Stimulated activated naive CD8-positive, alpha-beta T cell treated with anti-CD3 and anti-CD28 coated beads, Interleukin-15, Interleukin-2, amounts not matched to agents 100 U/mL and 50 U/mL, for 24 hours (primary cell): ENCODE measurements around the gene APOBEC3B.
A peak's percentile ranks its signal among the peaks of the same experiment; 100 is the strongest.
"Not testable (repeated sequence)": the region's sequence is repeated elsewhere in the genome, so short reads cannot be mapped to it uniquely, and the experiment has no call there.

Experiments used
- ATAC-seq: fragments of 150-1000 bp; cut with Tn5 transposase; one replicate; pipeline ENCODE4 v1.10.0; 2021
- DNase-seq: peaks from one replicate; pipeline ENCODE4 v3.0.0; 2021

Gene APOBEC3B

DNA sequence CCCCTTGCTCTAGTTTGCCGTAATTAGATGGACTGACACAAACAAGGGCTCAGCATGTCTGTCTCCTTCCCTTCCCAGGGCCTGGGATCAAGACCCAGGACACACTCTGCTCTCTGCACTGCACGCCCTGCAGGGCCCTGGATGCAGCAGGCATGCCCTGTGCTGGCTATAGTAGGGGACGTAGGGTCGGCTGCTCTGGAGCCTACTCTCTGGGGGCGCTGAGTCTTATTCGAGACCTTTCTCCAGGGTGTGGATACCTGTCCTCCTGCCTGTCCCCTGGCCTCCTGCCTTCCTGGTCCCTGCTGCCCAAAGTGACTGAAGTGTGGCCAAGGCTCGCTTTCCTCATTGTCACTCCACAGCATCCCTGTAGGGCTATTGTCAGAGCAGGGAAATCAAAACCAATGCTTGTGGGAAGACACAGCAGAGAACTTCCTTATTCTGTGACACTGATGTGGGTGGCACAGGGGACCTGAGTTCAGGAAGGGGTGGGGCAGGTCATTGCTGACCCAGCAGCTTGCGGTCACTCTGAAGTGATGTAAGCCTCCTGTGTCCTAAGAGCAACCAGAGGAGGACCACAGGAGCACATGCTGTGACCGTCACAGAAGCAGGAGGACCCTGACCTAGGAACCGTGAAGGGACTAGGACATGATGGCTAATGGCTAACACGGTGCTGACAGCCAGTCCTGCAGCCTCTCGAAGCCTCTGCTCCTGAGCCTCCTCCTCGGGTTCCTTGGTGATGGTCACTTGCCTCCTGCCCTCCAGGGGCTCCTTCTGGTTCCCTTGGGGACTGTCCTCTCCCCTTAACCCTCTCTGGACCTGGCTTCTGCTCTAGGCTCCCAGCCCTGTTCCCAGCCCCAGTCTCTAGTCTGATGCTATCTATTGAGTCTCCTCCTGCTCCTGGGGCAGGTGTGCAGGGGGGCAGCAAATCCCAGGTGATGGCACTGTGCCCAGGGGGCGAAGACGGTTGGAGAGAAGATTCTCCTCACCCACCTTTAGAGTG is 14.4 kb upstream of the APOBEC3B start:
- ATAC-seq (no peak), DNase-seq (no peak)

DNA sequence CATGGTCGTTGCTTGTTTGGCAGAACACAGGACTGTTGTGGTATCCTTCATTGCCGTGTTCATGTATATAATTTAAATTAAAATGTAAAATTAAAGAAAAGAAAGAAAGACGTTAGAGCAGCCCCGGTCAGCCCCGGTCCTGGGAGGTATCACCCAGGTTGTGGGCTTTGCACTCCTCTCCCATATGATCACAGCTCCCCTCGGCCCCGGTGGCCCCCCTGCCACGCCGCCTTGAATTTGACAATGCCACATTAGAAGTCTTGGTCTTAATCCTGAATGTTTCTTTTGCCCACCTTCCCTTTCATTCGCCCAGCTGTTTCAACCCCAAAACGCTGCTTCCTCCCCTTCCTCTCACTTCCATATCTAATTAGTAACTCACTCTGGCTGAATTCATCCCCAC is 13.3 kb upstream of the APOBEC3B start:
- DNase-seq (no peak), ATAC-seq (no peak)

DNA sequence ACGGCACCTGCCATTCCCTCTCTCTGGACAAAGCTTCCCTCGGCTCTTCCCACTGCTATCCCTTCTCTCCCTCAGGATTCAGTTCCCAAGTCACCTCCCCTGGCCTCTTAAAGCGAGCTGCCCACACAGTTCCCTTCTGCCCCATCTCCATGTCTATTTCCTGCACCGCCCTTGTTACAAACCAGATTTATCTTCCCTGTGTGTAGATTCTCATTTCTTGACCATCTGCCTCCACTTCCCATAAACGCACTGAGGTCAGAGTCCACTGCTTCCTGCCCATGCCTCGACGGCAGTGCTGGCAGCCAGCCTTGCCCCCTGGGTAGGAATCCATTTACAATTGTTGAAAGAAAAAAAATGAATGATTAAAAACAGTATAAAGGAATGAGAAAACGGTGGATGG is 11.6 kb upstream of the APOBEC3B start:
- ATAC-seq (no peak), DNase-seq (no peak)

DNA sequence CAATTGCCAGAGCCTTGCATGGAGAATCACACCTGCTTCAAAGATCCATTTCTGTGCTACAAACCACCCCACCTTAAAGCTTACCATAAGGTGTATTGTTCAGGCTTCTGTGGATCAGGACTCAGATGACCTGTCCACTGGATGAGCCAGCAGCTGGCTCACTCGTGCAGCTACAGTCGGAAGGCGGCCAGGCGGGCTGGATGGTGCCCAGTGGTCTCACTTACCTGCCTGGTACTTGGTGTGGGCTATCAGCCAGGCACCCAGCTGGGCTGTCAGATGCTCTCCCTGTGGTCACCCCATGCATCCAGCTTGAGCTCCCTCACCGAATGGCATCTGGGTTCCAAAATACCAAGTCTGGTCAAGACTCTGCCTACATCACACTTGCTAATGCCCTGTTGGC is 10.9 kb upstream of the APOBEC3B start:
- ATAC-seq: no peak
- no peak for DNase-seq

- ATAC-seq (no peak), DNase-seq (no peak)
These were observed 10.4 kb upstream of the APOBEC3B start for GRCh38 chr22:38971791-38972190.

GRCh38 chr22:38972558-38972957 is 9.6 kb upstream of the APOBEC3B start:
- DNase-seq (no peak), ATAC-seq (no peak)

DNA sequence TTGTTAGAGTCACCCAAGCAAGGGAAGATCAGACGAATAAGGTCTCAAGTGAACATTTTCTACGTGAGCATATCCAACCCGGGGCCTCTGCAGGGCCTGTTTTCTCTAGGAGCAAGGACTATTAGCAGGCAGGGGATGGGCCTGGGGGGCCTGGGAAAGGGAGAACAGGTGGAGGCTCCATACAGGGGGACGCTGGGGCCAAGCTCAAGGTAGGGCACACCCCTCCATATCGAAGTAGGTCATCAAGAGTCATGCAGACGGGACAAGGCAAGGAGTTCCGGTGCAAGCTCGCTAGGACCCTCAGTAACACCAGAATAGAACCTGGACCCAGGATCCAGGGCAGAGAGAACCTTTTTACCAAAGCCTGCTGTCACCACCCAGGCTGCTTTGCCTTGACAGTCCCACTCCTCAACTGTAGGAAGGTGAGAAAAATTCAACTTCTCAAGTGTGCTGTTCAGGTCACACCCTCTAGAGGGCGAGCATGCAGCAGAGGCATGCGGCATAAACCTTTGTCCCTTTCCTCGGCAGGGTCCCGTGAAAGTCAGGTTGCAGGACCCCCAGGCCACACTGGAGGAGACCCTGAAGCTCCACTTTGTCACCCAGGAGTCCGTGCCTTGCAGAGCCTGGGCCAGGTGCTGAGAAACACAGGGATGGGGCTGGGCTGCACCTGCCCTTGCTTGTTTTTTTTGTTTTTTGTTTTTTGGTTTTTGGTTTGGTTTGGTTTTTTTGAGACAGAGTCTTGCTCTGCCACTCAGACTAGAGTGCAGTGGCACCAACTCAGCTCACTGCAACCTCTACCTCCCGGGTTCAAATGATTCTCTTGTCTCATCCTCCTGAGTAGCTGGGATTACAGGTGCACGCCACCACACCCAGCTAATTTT is 8.6 kb upstream of the APOBEC3B start:
- no peak for ATAC-seq
- DNase-seq: peak; percentile 34

GRCh38 chr22:38974170-38974825 is 7.8 kb upstream of the APOBEC3B start:
- ATAC-seq: no peak
- no peak for DNase-seq

- ATAC-seq (no peak), DNase-seq (no peak)
These were observed 7.3 kb upstream of the APOBEC3B start for GRCh38 chr22:38974826-38975175.

GRCh38 chr22:38977289-38977688 is 4.9 kb upstream of the APOBEC3B start:
- not testable (repeated sequence) for DNase-seq, ATAC-seq

DNA sequence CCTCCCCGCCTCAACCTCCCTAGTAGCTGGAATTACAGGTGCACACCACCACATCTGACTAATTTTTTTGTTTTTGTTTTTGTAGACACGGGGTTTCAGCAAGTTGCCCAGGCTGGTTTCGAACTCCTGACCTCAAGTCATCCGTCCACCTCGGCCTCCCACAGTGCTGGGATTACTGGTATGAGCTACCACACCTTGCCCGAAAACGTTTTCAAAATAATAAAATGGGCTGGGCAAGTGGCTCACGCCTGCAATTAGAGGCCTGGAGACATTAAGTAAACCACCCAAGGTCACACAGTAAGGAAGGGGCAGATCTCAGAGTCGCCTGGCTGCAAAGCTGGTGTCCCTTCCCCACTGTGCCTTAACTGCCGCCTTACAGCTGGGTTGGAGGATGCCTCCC is 1.6 kb upstream of the APOBEC3B start:
- not testable (repeated sequence) for ATAC-seq, DNase-seq

- DNase-seq (no peak), ATAC-seq (peak; percentile 3)
These were observed 849 bp upstream of the APOBEC3B start for GRCh38 chr22:38981005-38981991.

DNA sequence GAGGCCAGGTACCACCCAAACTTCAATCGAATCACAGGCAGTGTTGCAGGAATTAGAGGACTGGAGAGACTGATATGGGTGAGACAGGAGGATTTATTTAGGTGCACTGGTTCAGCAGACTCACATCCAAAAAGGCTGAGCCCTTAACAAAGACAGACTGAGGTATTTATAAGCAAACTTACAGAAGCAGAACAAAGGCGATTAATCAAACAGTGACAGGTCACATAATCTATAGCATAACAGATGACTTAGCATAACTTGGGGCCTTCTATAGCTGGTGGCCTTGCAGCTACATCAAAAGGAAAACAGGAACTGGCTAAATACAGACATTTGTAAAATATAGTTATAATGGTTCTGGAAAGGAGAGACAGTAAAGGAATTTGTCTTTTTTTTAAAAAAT is 2.1 kb downstream of the APOBEC3B start:
- ATAC-seq: no peak
- no peak for DNase-seq

DNA sequence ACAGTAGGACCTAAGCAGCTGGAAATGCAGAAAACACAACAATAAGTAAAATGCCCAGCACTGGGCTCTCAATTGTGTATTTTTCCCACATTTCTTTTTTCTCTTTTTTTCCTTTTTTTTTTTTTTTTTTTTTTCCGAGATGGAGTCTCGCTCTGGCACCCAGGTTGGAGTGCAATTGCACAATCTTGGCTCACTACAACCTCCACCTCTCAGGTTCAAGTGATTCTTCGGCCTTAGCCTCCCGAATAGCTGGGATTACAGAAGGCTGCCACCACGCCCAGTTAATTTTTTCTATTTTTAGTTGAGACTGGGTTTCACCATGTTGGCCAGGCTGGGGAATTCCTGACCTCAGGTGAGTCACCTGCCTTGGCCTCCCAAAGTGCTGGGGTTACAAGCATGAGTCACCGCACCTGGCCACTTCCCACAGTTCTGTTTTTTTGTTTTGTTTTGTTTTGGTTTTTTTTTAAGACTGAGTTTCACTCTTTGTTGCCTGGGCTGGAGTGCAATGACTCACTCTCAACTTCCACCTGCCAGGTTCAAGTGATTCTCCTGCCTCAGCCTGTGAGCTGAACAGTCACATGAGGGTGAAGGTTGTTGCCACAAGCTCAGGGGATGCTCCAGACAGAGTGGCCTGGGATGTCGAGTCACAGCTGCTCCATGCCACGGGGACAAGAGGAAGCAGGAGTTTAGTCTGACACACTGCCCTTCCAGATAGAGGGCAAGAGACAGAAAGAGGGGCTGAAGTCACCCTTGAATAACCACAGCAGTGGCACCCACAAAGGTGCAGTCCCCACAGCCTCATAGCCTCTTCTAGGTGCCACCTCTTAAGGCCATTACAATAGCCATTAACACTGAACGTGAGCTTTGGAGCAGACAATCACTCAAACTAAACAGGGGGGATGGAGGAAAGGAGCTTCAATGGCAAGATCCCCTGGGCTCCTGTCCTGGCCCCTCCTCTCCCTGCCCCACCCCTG is 2.9 kb downstream of the APOBEC3B start:
- DNase-seq (peak; percentile 66), ATAC-seq (peak; percentile 78)

DNA sequence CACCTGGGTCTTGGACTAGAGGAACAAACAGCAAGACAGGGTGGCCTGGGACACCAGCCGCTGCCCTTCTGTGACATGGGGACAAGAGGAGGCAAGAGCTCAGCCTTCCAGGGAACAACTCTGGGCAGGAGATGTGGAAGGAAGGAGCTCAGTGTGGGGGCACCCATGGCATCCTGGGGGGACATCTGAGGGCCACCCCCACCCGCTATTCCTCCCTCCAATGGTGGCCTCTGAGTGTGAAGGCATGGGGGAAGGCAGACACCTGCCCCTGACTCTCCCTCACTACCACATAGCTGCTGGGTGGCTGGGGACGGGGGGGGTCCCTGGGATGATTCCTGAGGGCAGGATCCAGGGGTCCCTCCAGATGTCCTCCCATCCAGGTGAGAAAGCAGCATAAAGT is 4.5 kb downstream of the APOBEC3B start:
- no peak for ATAC-seq
- no peak for DNase-seq

GRCh38 chr22:38987171-38987895 is 5.2 kb downstream of the APOBEC3B start:
- ATAC-seq (no peak), DNase-seq (no peak)

DNA sequence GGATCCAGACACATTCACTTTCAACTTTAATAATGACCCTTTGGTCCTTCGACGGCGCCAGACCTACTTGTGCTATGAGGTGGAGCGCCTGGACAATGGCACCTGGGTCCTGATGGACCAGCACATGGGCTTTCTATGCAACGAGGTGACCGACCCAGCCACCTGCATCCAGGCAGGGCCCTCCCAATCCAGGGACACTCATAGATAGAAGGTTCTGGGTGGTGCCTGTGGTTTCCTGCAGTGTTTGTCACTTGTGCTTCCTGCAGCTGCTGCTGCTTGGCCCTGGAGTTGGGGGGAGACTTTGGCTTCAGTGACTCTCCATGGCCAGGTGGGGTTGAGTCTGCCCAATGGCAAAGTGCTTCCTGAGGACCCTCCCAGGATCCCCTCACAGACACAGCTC is 7.3 kb downstream of the APOBEC3B start:
- DNase-seq (no peak), ATAC-seq (no peak)

GRCh38 chr22:38992871-38993371 is 10.8 kb downstream of the APOBEC3B start:
- not testable (repeated sequence) for ATAC-seq

GRCh38 chr22:38996105-38996504 is 14.0 kb downstream of the APOBEC3B start:
- DNase-seq (no peak), ATAC-seq (no peak)

More at GRCh38 chr22:38992871-38993371, 10.8 kb downstream of the APOBEC3B start:
- not testable (repeated sequence) for DNase-seq
